ENCODE measurements around the gene MTIF2. TPM values are rescaled to one million over a fixed set of nuclear protein-coding genes. Genes with fewer than 3 reads are reported as not detected.
"Not testable (repeated sequence)": the region's sequence is repeated elsewhere in the genome, so short reads cannot be mapped to it uniquely, and the experiment has no call there.

MTIF2 gene
- polyA plus RNA-seq, 3 donors = 8.1 to 12.5 (median 11.7) TPM

DNA sequence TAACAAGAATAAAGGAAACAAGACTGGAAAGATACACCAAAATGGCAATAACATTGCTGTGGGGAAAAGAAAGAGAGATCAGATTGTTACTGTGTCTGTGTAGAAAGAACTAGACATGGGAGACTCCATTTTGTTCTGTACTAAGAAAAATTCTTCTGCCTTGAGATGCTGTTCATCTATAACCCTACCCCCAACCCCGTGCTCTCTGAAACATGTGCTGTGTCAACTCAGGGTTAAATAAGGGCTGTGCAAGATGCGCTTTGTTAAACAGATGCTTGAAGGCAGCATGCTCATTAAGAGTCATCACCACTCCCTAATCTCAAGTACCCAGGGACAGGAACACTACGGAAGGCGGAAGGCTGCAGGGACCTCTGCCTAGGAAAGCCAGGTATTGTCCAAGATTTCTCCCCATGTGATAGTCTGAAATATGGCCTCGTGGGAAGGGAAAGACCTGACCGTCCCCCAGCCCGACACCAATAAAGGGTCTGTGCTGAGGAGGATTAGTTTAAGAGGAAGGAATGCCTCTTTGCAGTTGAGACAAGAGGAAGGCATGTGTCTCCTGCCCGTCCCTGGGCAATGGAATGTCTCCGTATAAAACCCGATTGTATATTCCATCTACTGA is 10.3 kb upstream of the MTIF2 start:
- H3K36me3 ChIP-seq (replicated peaks in 1 of 2; ENCODE audit: control insufficient read depth in 1 of 2, insufficient read depth in 2 of 2, low read length in 2 of 2); H3K9me3 Mint-ChIP-seq; H3K27ac Mint-ChIP-seq; H3K4me2 ChIP-seq (replicated peaks; ENCODE audit: extremely low read depth, low read length, poor library complexity, severe bottlenecking); H3K4me3 ChIP-seq (replicated peaks in 1 of 3; ENCODE audit: low read depth in 2 of 3, low read length in 3 of 3); H3K27me3 Mint-ChIP-seq (ENCODE audit: low read depth in 3 of 3); H3K9me3 ChIP-seq (replicated peaks in 1 of 2; ENCODE audit: control insufficient read depth in 1 of 2, insufficient read depth in 1 of 2, low read length in 2 of 2); H3K36me3 Mint-ChIP-seq; H4K20me1 ChIP-seq (ENCODE audit: insufficient read depth, low read length); intact Hi-C loops (cut with micrococcal nuclease); H3K27ac ChIP-seq (ENCODE audit: low read depth in 1 of 2, low read length in 2 of 2); H3K79me2 ChIP-seq (ENCODE audit: insufficient read depth, low read length); H2AFZ ChIP-seq (ENCODE audit: insufficient read depth, low read depth, low read length, poor library complexity, severe bottlenecking); H3K27me3 ChIP-seq (ENCODE audit: control insufficient read depth in 2 of 2, insufficient read depth in 2 of 2, low read length in 2 of 2); H3K4me3 Mint-ChIP-seq; H3K9ac ChIP-seq (ENCODE audit: insufficient read depth, low read length, poor library complexity, severe bottlenecking); DNase-seq: not testable (repeated sequence)
- 83% methylated on average over 4 of the region's 10 CpGs for WGBS (ENCODE audit: insufficient coverage)
- peaks cover 17% of the 10 kb centered on the region for H3K4me1 Mint-ChIP-seq
- H3K4me1 ChIP-seq (ENCODE audit: control insufficient read depth in 1 of 2, insufficient read depth in 2 of 2, low read length in 2 of 2) = peaks cover 13 to 17% of the 10 kb centered on the region in 2 donors

GRCh38 chr2:55277310-55277709 is 8.3 kb upstream of the MTIF2 start:
- intact Hi-C loops (cut with micrococcal nuclease) = no loop called here
- Histone ChIP-seq H3K9me3 (replicated peaks in 1 of 2; ENCODE audit: control insufficient read depth in 1 of 2, insufficient read depth in 1 of 2, low read length in 2 of 2) (no peaks in the 10 kb centered on the region), H3K4me2 (replicated peaks; ENCODE audit: extremely low read depth, low read length, poor library complexity, severe bottlenecking) (no peak overlapping the region), H3K27ac (ENCODE audit: low read depth in 1 of 2, low read length in 2 of 2) (no peak overlapping the region), H3K9ac (ENCODE audit: insufficient read depth, low read length, poor library complexity, severe bottlenecking) (no peak overlapping the region), H3K4me3 (replicated peaks in 1 of 3; ENCODE audit: low read depth in 2 of 3, low read length in 3 of 3) (no peak overlapping the region), H3K36me3 (replicated peaks in 1 of 2; ENCODE audit: control insufficient read depth in 1 of 2, insufficient read depth in 2 of 2, low read length in 2 of 2) (no peaks in the 10 kb centered on the region), H3K79me2 (ENCODE audit: insufficient read depth, low read length) (no peaks in the 10 kb centered on the region), H3K4me1 (ENCODE audit: control insufficient read depth in 1 of 2, insufficient read depth in 2 of 2, low read length in 2 of 2) (peaks cover 8 to 9% of the 10 kb centered on the region in 2 donors), H2AFZ (ENCODE audit: insufficient read depth, low read depth, low read length, poor library complexity, severe bottlenecking) (no peak overlapping the region), H4K20me1 (ENCODE audit: insufficient read depth, low read length) (no peaks in the 10 kb centered on the region), H3K27me3 (ENCODE audit: control insufficient read depth in 2 of 2, insufficient read depth in 2 of 2, low read length in 2 of 2) (no peaks in the 10 kb centered on the region)
- no peak for DNase-seq
- H3K27ac Mint-ChIP-seq = no peak overlapping the region
- no peaks in the 10 kb centered on the region for H3K9me3 Mint-ChIP-seq
- no peaks in the 10 kb centered on the region for H3K36me3 Mint-ChIP-seq
- 88% methylated on average over 1 of the region's 3 CpGs for WGBS (ENCODE audit: insufficient coverage)
- H3K4me3 Mint-ChIP-seq = no peak overlapping the region
- H3K4me1 Mint-ChIP-seq = peaks cover 6% of the 10 kb centered on the region
- TF ChIP-seq CTCF (IDR thresholded peaks at IDR 0.05) = no peak
- peaks cover 0 to 6% (median 5%) of the 10 kb centered on the region in 3 donors for H3K27me3 Mint-ChIP-seq (ENCODE audit: low read depth in 3 of 3)

- H3K36me3 ChIP-seq (replicated peaks in 1 of 2; ENCODE audit: control insufficient read depth in 1 of 2, insufficient read depth in 2 of 2, low read length in 2 of 2); H3K27me3 ChIP-seq (ENCODE audit: control insufficient read depth in 2 of 2, insufficient read depth in 2 of 2, low read length in 2 of 2); H3K4me3 ChIP-seq (replicated peaks in 1 of 3; ENCODE audit: low read depth in 2 of 3, low read length in 3 of 3); H3K27me3 Mint-ChIP-seq (ENCODE audit: low read depth in 3 of 3); H3K9ac ChIP-seq (ENCODE audit: insufficient read depth, low read length, poor library complexity, severe bottlenecking); H4K20me1 ChIP-seq (ENCODE audit: insufficient read depth, low read length); H3K27ac Mint-ChIP-seq; H3K4me3 Mint-ChIP-seq; DNase-seq; H3K9me3 Mint-ChIP-seq; H3K9me3 ChIP-seq (replicated peaks in 1 of 2; ENCODE audit: control insufficient read depth in 1 of 2, insufficient read depth in 1 of 2, low read length in 2 of 2); H3K79me2 ChIP-seq (ENCODE audit: insufficient read depth, low read length); H3K27ac ChIP-seq (ENCODE audit: low read depth in 1 of 2, low read length in 2 of 2); H3K36me3 Mint-ChIP-seq; H2AFZ ChIP-seq (ENCODE audit: insufficient read depth, low read depth, low read length, poor library complexity, severe bottlenecking); H3K4me2 ChIP-seq (replicated peaks; ENCODE audit: extremely low read depth, low read length, poor library complexity, severe bottlenecking); intact Hi-C loops (cut with micrococcal nuclease): not testable (repeated sequence)
- peaks cover 14% of the 10 kb centered on the region for H3K4me1 Mint-ChIP-seq
- WGBS (ENCODE audit: insufficient coverage) = 100% methylated on average over 1 of the region's 2 CpGs
- peaks cover 9 to 17% of the 10 kb centered on the region in 2 donors for H3K4me1 ChIP-seq (ENCODE audit: control insufficient read depth in 1 of 2, insufficient read depth in 2 of 2, low read length in 2 of 2)
Observed at GRCh38 chr2:55274346-55274745, 5.3 kb upstream of the MTIF2 start.
